Inferior parietal cortex (tissue), 1 donor: ENCODE data around the gene CYLD.
A peak's percentile ranks its signal among the peaks of the same experiment; 100 is the strongest.

Experiments
- DNase-seq: peaks from one replicate; pipeline ENCODE4 v3.0.0-alpha.2; 2016; ENCODE audit errors: extremely low spot score

The CYLD gene

GRCh38 chr16:50741781-50742575, at the start of gene CYLD:
Gene CYLD, plus strand, starts transcription at chr16:50742086. Its CDS starts 7,613 bp downstream, at chr16:50749699.
- peak; percentile 97 for DNase-seq

GRCh38 chr16:50692644-50692998, 49.3 kb upstream of the CYLD start:
- DNase-seq, result no peak

GRCh38 chr16:50692999-50693781, 48.7 kb upstream of the CYLD start, which contains the start of gene NOD2:
Gene NOD2, plus strand, starts transcription at chr16:50693606. Its CDS starts 5,890 bp downstream, at chr16:50699496.
- DNase-seq, result no peak

- DNase-seq, result no peak
Measured at GRCh38 chr16:50694206-50694605, 47.7 kb upstream of the CYLD start.

- no peak for DNase-seq
Measured at GRCh38 chr16:50695017-50696000, 46.6 kb upstream of the CYLD start.

- DNase-seq, result no peak
Measured at GRCh38 chr16:50696126-50696525, 45.8 kb upstream of the CYLD start.

GRCh38 chr16:50696575-50697420, 45.1 kb upstream of the CYLD start:
- DNase-seq, result no peak

GRCh38 chr16:50697421-50697715, 44.5 kb upstream of the CYLD start:
- no peak for DNase-seq

- no peak for DNase-seq
Measured at GRCh38 chr16:50697881-50698767, 43.8 kb upstream of the CYLD start.

GRCh38 chr16:50699326-50700159, 42.3 kb upstream of the CYLD start:
- DNase-seq, result no peak

GRCh38 chr16:50702725-50703124, 39.2 kb upstream of the CYLD start:
- peak; percentile 44 for DNase-seq

- DNase-seq, result no peak
Measured at GRCh38 chr16:50704245-50704644, 37.6 kb upstream of the CYLD start.

- DNase-seq, result no peak
Measured at GRCh38 chr16:50705436-50706110, 36.3 kb upstream of the CYLD start.

- no peak for DNase-seq
Measured at GRCh38 chr16:50706250-50706649, 35.6 kb upstream of the CYLD start.

- DNase-seq, result no peak
Measured at GRCh38 chr16:50708373-50709060, 33.4 kb upstream of the CYLD start.

- peak; percentile 20 for DNase-seq
Measured at GRCh38 chr16:50709061-50709684, 32.7 kb upstream of the CYLD start.

- no peak for DNase-seq
Measured at GRCh38 chr16:50709980-50710379, 31.9 kb upstream of the CYLD start.
